NCI-H146 treated with DMSO at 0.1 percent for 48 hours (cell line): ENCODE results near the gene FAHD2A.
"Not testable (repeated sequence)": the region's sequence is repeated elsewhere in the genome, so short reads cannot be mapped to it uniquely, and the experiment has no call there.

Experiments
- DNase-seq: peaks from one replicate; lab custom pipeline; 2025; ENCODE audit not compliant: unreplicated experiment; lab: John Stamatoyannopoulos, UW

Gene FAHD2A

DNA sequence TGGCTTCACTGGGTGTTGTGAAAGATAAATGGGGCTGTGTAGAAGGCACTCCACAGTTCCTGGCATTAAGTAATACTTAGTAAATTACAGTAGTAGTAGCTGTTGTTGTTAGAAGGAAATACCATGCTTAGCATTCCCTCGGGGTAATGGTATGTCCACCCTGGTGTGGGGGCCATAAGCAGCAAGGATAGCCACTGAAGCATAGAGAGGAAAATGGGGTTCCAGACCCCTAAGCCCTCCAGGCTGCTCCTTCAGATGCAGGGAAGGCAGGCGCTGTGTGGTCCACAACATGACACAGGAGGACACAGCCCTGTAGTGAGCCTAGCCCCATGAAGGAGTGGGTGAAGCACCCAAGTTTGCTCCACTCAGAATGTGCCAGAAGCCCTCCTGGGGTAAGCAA lies 31.5 kb downstream of the FAHD2A start:
- DNase-seq = not testable (repeated sequence)

DNA sequence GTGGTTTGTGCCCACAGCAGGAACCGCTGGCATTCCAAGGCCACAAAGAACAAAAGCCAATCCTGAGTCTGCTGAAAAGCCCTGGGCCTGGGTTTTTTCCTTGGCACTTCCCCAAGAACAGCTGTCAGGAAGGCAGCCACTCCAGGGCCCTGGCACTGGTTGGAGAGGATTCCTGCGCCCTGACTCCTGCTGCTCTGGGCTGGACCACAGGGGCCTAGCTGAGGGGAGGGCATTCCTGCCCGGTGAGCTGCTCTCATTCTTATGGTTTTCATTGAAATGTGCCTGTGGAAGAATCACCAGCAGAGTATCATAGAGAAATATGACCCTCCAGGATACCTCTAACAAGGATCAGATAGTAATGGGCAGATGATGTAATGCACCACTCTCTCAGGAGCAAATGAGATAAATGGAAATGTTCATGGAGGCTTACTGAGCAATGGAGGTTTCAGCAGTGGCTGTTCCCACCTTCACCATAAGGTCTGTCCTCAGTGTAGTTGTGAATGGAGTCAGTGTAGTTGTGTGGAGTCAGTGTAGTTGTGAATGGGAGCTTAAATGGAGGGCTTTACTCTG lies 32.1 kb downstream of the FAHD2A start:
- not testable (repeated sequence) for DNase-seq

DNA sequence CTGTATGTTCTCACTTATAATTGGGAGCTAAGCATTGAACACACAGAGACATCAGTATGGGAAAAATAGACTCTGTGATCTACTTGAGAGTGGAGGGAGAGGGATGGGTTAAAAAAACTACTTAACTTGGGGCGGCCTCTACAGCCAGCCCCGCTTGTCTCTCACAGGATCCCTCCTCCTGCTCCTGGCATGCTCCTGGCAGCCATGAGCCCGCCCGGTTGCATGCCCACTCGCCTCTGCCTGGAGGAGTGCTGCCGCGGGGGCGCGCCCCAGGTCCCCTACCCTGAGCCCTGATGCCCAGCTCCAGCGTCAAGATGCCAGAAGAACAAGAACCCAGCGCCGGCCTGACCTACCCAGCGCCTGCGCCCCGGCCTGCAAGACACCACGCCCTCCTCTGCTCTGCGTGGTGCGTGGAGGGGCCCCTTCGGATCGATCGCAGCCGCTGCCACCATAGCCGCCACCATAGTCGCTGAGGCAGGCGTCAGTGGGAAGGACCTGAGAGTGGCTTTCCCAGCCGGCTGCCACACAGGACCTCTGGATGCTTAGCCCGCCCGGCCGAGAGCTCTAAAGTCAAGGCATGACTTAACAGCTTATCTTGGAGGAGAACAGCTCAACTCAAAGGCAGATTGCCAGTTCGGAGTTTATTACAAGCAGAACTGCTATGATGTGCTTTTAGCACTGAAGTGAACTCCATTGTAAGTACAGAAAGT lies 32.8 kb downstream of the FAHD2A start:
- not testable (repeated sequence) for DNase-seq

DNA sequence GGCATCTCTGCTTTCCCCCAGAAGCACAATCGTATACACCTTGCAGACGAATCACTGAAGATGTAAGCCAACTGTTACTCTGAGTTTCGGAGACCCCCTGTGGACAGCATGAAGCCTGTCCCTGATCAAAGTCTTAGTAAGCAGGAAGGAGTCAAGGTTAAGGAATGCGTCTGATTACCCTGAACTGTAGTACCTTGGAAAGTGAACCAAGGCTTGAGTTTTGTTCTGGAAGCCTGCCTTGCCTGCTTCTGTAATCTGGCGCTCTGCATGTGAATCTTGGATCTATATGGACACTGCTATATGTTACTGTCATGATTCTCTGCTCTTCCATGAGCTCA lies 33.3 kb downstream of the FAHD2A start:
- DNase-seq = not testable (repeated sequence)

- DNase-seq = not testable (repeated sequence)
These were observed 40.1 kb downstream of the FAHD2A start for GRCh38 chr2:95442474-95443099.

DNA sequence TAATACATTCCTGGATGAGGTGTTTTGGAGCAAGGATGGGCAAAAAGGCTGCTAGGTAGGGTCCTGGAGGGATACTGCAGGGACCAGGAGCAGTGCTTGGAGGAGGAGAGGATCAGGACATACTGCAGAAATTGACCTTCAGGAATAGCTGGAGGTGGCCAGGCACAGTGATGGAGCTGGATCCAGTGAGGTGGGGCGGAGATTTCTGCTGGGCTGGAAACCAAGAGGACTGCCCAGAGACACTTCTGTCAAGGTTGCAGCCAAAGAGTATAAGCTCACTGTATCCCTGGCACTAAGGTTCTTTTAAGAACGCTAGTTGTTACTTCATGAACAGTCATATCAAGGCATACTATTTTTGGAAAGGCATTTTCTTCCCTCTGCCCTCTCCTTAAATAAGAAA lies 42.8 kb downstream of the FAHD2A start:
- not testable (repeated sequence) for DNase-seq

DNA sequence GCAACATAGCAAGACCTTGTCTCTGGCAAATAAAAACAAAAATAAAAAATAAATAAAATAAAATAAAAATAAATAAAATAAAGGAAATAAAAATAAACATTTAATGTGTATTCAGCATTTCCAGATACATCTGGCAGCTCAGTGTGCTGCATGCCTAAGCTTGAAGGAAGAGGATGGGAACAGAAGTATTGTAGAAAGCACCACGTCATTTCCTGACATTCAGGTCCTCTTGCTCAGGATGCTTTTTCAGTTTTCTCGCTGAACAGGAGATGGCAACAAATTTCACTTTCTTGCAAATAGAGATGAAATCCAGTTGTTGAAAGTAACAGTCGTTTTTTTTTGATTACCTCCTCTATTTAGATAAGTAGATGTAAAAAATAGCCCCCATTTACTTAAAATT lies 60.8 kb downstream of the FAHD2A start:
- DNase-seq = not testable (repeated sequence)
